ENCODE results near the gene CHID1. TPM values are rescaled to one million over a fixed set of nuclear protein-coding genes. Genes with fewer than 3 reads are reported as not detected.

Gene CHID1
- total RNA-seq, 4 donors from 2014 or later, result 56.6 to 90.5 (median 79.8) TPM

DNA sequence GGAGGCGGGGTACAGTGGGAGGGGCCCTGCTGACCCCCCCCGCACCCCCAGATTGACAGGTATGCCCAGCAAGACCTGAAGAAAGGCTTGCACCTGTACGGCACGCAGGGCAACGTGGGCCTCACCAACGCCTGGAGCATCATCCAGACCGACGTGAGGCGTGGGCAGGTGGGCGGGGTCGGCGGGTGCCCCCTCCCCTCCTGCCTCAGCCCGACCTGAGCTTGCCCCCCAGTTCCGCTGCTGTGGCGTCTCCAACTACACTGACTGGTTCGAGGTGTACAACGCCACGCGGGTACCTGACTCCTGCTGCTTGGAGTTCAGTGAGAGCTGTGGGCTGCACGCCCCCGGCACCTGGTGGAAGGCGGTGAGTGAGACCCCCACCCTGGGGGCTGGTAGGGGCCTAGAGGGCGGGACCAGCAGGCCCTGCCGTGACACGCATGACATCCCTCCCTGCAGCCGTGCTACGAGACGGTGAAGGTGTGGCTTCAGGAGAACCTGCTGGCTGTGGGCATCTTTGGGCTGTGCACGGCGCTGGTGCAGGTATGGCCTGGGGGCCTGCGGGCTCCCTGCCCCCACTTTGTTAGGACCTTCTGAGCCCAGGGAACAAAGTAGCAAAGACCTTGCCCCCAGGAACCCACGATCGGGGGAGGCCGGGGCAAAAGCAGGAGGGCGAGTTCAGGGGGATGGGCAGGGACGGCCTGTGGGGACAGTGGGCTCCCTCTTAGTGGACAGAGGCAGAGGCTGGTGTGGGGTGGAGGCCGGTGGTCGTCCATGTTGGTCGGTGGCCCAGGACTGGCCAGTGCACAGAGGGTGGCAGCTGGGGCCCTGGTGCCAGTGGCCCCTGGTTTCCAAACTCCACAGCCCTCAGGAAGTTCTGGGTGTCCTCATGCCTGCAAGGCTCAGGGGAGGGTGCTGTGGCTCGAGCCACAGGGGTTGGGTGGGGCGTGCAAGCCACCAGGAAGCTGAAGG, 44.9 kb downstream of the CHID1 start:
- DNase-seq (ENCODE audit: low spot score) (no peak), ATAC-seq (ENCODE audit: low FRiP score) (no peak)
- TF ChIP-seq, protein P1, sequence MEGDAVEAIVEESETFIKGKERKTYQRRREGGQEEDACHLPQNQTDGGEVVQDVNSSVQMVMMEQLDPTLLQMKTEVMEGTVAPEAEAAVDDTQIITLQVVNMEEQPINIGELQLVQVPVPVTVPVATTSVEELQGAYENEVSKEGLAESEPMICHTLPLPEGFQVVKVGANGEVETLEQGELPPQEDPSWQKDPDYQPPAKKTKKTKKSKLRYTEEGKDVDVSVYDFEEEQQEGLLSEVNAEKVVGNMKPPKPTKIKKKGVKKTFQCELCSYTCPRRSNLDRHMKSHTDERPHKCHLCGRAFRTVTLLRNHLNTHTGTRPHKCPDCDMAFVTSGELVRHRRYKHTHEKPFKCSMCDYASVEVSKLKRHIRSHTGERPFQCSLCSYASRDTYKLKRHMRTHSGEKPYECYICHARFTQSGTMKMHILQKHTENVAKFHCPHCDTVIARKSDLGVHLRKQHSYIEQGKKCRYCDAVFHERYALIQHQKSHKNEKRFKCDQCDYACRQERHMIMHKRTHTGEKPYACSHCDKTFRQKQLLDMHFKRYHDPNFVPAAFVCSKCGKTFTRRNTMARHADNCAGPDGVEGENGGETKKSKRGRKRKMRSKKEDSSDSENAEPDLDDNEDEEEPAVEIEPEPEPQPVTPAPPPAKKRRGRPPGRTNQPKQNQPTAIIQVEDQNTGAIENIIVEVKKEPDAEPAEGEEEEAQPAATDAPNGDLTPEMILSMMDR (IDR thresholded peaks at IDR 0.05), result no peak

DNA sequence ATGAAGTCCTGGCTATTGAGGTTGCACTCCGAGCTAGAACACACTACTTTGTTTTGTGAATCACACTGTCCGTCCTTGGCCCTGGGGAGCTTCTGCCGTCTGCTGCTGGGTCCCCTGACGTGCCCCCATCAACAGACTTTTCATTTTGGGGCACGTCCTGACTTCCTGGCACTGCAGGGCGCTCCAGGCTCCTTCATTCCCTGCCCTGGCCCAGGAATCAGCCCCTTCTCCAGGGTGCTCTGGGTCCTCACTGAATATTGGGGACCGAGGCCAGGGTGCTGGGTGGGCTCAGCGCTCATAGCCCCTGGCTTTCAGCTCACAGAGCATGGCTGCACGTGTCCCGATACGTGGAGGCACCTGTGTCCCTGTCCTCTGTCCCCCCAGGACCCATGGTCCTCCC, 45.7 kb downstream of the CHID1 start:
- DNase-seq (ENCODE audit: low spot score) (no peak), ATAC-seq (ENCODE audit: low FRiP score) (no peak)
- TF ChIP-seq, protein P1 (IDR thresholded peaks at IDR 0.05), result no peak

DNA sequence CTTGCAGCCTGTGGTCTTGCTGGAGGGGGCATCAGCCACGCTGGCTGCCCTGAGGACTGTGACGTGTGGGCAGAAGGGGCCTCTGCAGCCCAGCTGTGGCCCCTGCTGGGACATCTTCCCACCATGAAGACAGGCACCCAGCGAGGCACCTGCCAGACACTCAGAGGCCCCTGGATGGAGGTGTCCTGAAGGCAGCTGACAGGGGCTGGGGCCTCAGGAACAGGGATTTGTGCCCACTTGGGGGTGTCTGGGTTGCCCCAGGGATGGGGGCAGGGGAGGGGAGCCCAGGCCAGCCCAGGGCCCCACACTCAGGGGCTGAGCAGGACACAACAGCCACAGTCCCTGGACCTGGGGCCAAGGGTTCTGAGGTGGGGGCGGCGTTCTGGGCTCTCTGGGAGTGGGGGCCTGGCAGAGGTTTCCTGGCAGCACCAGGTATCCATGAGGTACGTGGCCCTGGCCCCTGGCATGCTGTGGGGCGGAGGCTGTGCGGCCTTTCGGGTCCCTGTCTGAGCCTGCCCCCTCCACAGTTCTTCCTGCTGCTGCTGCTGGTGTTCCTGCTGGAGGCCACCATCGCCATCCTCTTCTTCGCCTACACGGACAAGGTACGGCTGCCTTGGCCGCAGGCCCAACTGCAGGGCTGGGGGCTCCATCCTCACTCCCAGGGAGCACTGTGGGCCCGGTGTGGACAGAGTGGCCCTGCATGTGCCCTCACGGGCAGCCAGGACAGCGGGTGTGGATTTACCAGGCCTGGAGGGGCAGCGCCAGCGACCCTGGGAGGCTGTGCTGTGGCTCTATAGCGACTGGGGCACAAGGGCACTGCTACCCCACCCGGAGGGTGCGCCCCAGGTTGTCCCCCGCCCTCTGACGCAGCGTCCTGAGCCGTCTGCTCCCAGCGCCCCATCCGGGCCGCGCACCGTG, 46.4 kb downstream of the CHID1 start:
- TF ChIP-seq, protein P1 (IDR thresholded peaks at IDR 0.05), result no peak
- DNase-seq (ENCODE audit: low spot score) (no peak), ATAC-seq (ENCODE audit: low FRiP score) (no peak)

DNA sequence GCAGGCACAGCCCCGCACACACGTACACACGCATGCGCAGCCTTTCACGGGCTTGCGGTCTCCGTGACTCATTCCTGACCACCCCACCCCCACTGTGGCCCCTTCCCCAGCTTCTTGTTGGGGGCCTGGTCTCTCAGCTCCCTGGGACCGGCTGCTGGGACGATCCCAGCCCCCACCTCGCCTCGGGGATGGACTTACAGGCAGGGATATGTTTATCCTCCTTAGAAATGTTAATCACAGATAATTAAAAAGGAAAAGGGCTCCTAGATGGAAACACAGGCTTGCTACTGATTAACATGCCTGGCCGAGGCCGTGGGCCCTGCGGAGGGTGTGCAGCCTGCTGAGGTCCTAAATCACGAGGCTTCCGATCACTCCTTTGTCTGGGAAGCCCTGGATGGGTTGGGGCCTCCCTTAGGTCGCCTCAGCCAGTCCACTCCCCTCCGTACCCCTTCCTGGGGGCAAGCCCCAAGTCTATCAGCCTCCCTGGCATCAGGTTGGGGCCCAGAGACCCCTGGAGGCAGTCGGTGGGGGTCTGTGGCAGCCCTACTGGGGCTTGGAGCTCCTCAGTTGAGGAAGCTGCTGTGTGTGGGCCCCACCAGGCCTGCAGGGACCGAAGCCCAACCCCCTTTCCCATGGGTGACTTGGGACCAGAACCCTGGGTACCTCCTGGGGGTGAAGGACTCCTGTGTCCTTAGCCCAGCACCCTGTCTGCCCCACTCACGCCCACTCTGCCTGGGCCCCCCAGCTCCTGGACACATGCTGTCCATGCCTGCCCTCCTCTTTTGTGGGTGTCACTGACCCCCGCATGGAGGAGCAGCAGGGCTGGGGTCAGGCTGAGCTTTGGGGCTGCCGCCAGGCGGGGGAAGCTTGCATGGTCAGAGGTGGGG, 47.3 kb downstream of the CHID1 start:
- DNase-seq (ENCODE audit: low spot score), result no peak
- TF ChIP-seq, protein P1 (IDR thresholded peaks at IDR 0.05), result no peak
- ATAC-seq (ENCODE audit: low FRiP score), result no peak

GRCh38 chr11:862696-863022, 48.0 kb downstream of the CHID1 start:
- no peak for DNase-seq (ENCODE audit: low spot score)
- TF ChIP-seq, protein P1 (IDR thresholded peaks at IDR 0.05), result no peak
- no peak for ATAC-seq (ENCODE audit: low FRiP score)

- TF ChIP-seq, protein P1 (IDR thresholded peaks at IDR 0.05), result no peak
- ATAC-seq (ENCODE audit: low FRiP score), result no peak
- DNase-seq (ENCODE audit: low spot score), result no peak
These were observed 48.4 kb downstream of the CHID1 start for GRCh38 chr11:862081-862661.
